SIG-M5 (cell line): ENCODE measurements around the gene CFAP58.

Experiments used
- DNase-seq: peaks from one replicate; lab custom pipeline; 2025; lab: John Stamatoyannopoulos, UW

Gene CFAP58

DNA sequence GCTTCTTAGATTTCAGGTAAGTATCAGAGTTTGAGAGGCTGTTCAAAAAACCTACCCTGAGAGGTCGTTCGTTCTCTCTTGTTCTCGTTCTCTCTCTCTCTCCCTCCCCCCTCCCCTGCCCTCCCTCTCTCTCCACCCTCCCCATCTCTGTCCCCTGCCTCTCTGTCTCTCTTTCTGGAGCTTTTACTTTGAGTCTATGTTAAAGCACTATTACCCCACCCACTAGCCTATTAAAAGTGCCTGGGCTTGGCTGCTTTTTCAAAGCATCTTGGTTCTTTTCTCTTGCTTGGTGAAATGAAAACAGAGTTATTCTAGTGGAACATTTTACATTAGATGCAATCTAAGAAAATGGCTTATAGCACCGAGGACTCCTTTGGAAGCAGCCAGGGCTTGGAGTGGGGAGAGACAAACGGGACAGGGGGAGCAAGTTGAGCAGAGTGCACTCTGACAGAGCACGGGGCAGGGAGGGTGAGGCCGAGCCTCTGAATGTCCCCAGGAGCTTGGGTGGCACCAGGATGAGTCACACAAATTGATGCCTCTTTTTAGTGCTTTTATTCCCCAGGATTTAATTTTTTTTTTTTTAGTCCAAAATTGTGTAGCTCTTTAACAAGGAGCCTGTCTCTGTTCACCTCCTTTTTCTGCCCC is 134.3 kb downstream of the CFAP58 start:
- no peak for DNase-seq

DNA sequence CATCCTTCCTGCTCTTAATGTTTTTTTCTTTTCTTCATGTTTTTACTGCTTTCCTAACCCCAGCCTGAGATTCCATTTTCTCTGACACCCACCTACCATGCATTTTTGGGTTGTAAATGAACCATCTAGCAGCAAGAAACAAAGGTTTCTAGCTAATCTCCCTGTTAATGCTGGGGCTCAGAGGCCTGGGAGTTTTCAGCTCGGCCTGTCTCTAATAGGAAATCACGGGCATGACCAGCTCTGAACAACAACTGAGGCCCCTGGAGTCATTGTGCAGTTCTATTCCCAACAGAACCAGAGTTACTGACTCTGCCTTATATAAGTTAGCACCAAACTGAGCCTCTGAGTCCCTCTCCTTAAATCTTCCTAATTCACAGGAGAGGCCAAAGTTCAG is 134.8 kb downstream of the CFAP58 start:
- DNase-seq: no peak

DNA sequence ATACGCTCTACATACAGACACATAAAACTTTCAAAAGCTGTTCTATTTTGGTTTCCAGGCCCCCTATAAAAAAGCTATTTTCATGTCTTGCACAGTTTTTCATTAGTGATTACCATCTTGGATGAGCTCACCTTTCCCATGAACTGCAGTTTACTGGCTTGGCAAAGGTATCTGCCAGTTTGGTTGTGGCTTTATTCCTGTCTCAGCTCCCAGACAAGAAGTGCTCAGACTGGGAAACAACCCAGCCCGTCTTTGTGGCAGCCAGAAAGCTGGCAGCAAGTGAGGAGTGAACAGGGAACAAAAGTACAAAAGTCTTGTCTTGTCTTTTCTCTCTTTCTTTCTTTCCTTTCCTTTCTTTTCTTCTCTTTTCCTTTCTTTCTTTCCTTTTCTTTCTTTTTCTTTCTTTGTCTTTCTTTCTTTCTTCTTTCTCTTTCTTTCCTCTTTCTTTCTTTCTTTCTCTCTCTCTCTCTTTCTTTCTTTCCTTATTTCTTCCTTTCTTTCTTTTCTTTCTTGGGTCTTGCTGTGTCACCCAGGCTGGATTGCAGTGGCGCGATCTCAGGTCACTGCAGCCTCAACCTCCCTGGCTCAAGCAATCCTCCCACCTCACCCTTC is 138.8 kb downstream of the CFAP58 start:
- DNase-seq: no peak

DNA sequence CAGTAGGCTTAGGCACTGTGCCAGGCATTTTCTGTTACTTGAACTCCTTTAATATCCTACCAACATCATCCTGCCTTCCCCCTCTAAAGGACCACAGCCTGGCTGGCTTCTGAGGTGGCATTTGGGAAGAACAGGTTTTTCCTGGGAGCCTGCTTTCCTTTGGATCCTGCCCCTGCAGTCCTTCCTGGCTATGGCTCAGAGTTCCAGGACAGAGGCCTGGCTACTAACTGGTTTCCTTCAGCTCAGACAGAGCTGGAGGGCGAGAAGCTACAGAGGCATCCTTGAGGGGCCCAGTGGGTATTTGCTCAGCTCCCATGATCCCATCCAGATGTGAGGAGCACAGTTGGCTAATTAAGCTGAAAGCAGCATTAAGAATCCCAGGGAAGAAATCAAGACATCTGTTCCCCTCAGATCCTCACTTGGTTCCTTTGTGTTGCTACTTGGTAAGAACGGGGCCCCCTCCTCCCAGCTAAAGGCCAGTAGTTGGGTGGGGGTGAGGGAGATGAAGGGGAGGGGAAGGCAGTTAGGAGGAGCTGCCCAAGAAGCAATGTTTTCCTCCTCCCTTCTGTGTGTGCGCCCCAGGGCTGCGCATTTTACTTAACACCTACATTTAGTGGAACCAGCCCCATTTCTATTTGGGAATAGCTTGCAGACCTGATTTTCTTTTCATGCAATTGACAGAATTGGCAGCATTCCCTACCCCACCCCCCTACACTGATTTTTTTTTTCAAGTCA is 144.9 kb downstream of the CFAP58 start:
- no peak for DNase-seq

DNA sequence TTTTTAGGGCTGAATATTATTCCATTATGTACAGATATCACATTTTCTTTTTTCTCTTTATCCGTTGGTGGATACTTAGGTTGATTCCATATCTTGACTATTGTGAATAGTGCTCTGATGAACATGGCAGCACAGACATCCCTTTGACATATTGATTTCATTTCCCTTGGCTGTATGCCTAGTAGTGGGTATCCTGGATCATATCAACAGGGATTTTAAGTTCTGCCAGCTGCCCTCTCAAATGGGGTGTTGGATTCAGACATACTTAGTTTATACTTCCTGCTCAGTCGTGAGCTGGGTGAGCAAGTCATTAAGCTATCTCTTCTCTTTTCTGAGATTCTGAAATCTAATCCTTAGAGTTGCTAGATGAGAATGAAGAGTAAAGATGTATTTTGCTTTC is 147.8 kb downstream of the CFAP58 start:
- no peak for DNase-seq

DNA sequence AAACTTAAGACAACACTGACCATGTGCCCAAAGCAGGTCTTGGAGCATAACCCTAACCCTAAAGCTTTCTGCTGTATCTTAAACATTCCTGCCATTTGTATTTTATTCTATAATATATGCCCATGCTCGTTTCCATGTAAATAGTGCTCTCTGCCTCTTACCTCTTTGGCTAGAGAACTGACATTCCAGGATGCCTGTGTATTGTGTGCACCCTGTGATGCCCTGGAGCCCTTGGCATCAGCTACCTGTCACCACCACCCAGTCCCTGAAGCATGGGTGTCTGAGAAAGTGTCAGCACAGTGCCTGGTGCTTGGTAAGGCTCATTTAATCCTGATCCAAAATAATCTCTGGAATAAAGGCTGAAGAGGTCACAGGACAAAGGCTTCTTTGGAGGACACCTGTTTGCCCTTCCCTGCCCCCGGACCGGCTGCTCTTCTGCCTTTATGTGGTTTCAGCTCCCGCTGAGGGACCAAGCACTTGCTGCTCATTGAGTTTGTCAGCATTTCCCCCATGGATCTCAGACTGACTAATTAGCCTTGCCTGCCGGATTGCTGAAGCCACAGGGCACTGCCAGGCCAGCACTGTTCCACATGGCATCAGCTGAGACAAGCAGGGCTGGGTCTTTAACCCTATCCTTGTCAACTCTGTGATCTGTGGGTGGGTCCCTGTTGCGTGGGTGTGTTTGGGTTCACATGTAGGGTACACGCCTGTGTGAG is 148.4 kb downstream of the CFAP58 start:
- DNase-seq: no peak

DNA sequence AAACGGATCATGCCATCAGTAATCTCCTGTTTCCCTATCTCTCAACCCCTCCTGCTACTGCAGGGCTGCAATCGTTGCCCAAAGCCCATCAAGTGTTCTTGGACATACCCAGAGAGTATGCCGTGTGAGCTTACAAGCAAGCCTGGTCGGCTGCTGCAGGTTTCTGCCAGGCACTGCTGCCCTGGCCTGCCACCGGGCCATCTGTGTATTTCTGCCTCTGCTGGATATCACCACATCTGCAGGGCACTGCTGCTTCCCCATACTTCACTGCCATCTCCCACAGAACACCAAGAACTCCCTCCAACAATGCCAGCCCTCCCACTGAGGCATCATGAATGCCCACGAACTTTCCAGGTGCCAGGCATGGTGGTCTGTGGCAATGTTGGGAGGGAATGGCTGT is 149.3 kb downstream of the CFAP58 start:
- no peak for DNase-seq
